Tibial nerve (tissue), 3 donors: ENCODE data around the gene IGF2R.

ENCODE experiments used
- POLR2A ChIP-seq, 2 donors: fragments of 450-650 bp; IDR thresholded peaks; one replicate each; pipeline ENCODE4 v1.6.1; 2017; ENCODE audit warnings: antibody characterized with exemption in 2 of 2, mild to moderate bottlenecking in 2 of 2, moderate library complexity in 2 of 2
- TF ChIP-seq, protein P1 (sequence below), 5 experiments: fragments of 200-600 bp in 3 of 5; fragments of 450-650 bp in 2 of 5; sonication (generic) in 3 of 5; IDR thresholded peaks; one replicate each; pipeline ENCODE4 v1.5.1; 2016 to 2019; ENCODE audit warnings: antibody characterized with exemption in 5 of 5, mild to moderate bottlenecking in 3 of 5, moderate library complexity in 2 of 5

DNA sequence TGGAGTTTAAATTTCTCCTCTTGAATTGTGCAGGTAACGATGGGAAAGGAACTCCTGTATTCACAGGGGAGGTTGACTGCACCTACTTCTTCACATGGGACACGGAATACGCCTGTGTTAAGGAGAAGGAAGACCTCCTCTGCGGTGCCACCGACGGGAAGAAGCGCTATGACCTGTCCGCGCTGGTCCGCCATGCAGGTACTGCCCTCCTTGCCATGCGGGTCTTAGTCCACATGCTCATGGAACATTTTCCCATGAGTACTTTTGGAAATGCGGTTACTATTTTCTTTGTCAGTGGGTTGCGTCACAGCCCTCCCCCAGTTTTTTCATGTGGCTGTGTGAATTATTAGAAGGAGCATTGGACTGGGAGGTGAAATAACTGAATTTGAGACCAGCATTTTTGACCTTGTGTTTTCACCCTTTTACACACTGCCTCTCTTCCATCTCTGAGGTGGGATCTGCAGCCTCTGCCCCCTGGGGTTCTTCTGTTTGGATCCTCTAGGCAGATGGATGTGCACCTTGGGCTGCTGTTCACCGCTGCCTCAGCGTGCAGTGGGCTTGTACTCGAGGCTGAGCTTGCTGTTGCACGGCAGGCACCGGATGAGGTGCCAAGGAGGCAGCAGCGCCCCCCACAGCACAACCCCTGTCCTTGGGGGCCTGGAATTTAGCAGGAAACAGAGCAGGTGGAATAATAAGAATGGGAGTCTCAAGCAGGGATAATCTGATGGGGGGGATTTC, 71.8 kb downstream of the IGF2R start:
- no peak for TF ChIP-seq POLR2A (IDR thresholded peaks at IDR 0.05)
- TF ChIP-seq, protein P1, sequence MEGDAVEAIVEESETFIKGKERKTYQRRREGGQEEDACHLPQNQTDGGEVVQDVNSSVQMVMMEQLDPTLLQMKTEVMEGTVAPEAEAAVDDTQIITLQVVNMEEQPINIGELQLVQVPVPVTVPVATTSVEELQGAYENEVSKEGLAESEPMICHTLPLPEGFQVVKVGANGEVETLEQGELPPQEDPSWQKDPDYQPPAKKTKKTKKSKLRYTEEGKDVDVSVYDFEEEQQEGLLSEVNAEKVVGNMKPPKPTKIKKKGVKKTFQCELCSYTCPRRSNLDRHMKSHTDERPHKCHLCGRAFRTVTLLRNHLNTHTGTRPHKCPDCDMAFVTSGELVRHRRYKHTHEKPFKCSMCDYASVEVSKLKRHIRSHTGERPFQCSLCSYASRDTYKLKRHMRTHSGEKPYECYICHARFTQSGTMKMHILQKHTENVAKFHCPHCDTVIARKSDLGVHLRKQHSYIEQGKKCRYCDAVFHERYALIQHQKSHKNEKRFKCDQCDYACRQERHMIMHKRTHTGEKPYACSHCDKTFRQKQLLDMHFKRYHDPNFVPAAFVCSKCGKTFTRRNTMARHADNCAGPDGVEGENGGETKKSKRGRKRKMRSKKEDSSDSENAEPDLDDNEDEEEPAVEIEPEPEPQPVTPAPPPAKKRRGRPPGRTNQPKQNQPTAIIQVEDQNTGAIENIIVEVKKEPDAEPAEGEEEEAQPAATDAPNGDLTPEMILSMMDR (IDR thresholded peaks at IDR 0.05): no peak
